WTC11 (cell line): Measurements from ENCODE around the gene EOMES.

Experiments
- CREB1 ChIP-seq: sonication (generic); formaldehyde crosslinking; IDR thresholded peaks from 2 replicates; pipeline ENCODE4 v1.8.0; 2023; ENCODE audit warnings: mild to moderate bottlenecking, missing genetic modification reagents
- ELF4 ChIP-seq: sonication (generic); formaldehyde crosslinking; IDR thresholded peaks from 2 replicates; pipeline ENCODE4 v1.8.1; 2022; ENCODE audit warnings: low read depth, mild to moderate bottlenecking, moderate library complexity, missing genetic modification reagents
- ETV6 ChIP-seq: sonication (generic); formaldehyde crosslinking; IDR thresholded peaks from 2 replicates; pipeline ENCODE4 v1.8.1; 2022; ENCODE audit warnings: mild to moderate bottlenecking, missing genetic modification reagents
- NR1H2 ChIP-seq: sonication (generic); formaldehyde crosslinking; IDR thresholded peaks from 2 replicates; pipeline ENCODE4 v1.9.0; 2021; ENCODE audit warnings: mild to moderate bottlenecking, moderate library complexity, missing genetic modification reagents
- SP1 ChIP-seq: sonication (generic); formaldehyde crosslinking; conservative IDR thresholded peaks from 2 replicates; pipeline ENCODE4 v1.8.1; 2022; ENCODE audit warnings: missing genetic modification reagents
- ZNF263 ChIP-seq: sonication (generic); formaldehyde crosslinking; IDR thresholded peaks from 2 replicates; pipeline ENCODE4 v1.8.1; 2022; ENCODE audit warnings: low read depth, mild to moderate bottlenecking, moderate library complexity, missing genetic modification reagents
- ZNF317 ChIP-seq: sonication (generic); formaldehyde crosslinking; IDR thresholded peaks from 2 replicates; pipeline ENCODE4 v1.8.1; 2023; ENCODE audit warnings: low read depth, mild to moderate bottlenecking, moderate library complexity, missing genetic modification reagents, borderline replicate concordance
- TF ChIP-seq, protein P1 (sequence below): fragments of 200-600 bp; IDR thresholded peaks from 2 replicates; pipeline ENCODE4 v1.8.0; 2022; ENCODE audit warnings: antibody characterized with exemption
- TF ChIP-seq, protein P2 (sequence below): sonication (generic); formaldehyde crosslinking; IDR thresholded peaks from 2 replicates; pipeline ENCODE4 v1.8.0; 2022; ENCODE audit warnings: mild to moderate bottlenecking, missing genetic modification reagents
- TF ChIP-seq, protein P3 (sequence below): sonication (generic); formaldehyde crosslinking; IDR thresholded peaks from 2 replicates; pipeline ENCODE4 v1.8.1; 2023; ENCODE audit warnings: mild to moderate bottlenecking, missing genetic modification reagents, borderline replicate concordance

DNA sequence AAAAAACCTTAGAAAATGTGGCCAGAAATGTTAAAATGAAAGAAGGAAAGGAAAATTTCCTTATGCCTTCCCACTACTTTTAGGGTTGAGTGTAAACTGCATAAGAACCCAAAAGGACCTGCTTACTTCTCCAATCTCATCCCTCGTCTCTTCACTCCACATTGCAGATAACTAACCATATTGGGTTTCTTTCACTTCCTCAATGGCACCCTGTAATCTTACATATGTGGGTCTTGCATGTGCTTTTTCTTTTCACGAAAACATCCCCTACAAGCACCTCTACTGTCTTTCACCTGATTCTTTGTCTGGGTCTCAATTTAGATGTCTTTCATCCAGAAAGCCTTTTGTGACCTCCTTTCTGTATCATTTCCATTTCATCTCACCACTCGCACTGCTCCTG lies 23.1 kb downstream of the EOMES start:
- no peak for TF ChIP-seq ELF4 (CRISPR knock-in tag)
- TF ChIP-seq, protein P1, sequence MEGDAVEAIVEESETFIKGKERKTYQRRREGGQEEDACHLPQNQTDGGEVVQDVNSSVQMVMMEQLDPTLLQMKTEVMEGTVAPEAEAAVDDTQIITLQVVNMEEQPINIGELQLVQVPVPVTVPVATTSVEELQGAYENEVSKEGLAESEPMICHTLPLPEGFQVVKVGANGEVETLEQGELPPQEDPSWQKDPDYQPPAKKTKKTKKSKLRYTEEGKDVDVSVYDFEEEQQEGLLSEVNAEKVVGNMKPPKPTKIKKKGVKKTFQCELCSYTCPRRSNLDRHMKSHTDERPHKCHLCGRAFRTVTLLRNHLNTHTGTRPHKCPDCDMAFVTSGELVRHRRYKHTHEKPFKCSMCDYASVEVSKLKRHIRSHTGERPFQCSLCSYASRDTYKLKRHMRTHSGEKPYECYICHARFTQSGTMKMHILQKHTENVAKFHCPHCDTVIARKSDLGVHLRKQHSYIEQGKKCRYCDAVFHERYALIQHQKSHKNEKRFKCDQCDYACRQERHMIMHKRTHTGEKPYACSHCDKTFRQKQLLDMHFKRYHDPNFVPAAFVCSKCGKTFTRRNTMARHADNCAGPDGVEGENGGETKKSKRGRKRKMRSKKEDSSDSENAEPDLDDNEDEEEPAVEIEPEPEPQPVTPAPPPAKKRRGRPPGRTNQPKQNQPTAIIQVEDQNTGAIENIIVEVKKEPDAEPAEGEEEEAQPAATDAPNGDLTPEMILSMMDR, result no peak
- TF ChIP-seq CREB1, result no peak
- no peak for TF ChIP-seq ETV6 (CRISPR knock-in tag)
- no peak for TF ChIP-seq SP1 (CRISPR knock-in tag)
- TF ChIP-seq NR1H2 (CRISPR knock-in tag), result no peak
- no peak for TF ChIP-seq ZNF263 (CRISPR knock-in tag)
- TF ChIP-seq, protein P2, sequence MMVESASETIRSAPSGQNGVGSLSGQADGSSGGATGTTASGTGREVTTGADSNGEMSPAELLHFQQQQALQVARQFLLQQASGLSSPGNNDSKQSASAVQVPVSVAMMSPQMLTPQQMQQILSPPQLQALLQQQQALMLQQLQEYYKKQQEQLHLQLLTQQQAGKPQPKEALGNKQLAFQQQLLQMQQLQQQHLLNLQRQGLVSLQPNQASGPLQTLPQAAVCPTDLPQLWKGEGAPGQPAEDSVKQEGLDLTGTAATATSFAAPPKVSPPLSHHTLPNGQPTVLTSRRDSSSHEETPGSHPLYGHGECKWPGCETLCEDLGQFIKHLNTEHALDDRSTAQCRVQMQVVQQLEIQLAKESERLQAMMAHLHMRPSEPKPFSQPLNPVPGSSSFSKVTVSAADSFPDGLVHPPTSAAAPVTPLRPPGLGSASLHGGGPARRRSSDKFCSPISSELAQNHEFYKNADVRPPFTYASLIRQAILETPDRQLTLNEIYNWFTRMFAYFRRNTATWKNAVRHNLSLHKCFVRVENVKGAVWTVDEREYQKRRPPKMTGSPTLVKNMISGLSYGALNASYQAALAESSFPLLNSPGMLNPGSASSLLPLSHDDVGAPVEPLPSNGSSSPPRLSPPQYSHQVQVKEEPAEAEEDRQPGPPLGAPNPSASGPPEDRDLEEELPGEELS (CRISPR knock-in tag), result no peak
- TF ChIP-seq ZNF317 (CRISPR knock-in tag), result no peak
- TF ChIP-seq, protein P3, sequence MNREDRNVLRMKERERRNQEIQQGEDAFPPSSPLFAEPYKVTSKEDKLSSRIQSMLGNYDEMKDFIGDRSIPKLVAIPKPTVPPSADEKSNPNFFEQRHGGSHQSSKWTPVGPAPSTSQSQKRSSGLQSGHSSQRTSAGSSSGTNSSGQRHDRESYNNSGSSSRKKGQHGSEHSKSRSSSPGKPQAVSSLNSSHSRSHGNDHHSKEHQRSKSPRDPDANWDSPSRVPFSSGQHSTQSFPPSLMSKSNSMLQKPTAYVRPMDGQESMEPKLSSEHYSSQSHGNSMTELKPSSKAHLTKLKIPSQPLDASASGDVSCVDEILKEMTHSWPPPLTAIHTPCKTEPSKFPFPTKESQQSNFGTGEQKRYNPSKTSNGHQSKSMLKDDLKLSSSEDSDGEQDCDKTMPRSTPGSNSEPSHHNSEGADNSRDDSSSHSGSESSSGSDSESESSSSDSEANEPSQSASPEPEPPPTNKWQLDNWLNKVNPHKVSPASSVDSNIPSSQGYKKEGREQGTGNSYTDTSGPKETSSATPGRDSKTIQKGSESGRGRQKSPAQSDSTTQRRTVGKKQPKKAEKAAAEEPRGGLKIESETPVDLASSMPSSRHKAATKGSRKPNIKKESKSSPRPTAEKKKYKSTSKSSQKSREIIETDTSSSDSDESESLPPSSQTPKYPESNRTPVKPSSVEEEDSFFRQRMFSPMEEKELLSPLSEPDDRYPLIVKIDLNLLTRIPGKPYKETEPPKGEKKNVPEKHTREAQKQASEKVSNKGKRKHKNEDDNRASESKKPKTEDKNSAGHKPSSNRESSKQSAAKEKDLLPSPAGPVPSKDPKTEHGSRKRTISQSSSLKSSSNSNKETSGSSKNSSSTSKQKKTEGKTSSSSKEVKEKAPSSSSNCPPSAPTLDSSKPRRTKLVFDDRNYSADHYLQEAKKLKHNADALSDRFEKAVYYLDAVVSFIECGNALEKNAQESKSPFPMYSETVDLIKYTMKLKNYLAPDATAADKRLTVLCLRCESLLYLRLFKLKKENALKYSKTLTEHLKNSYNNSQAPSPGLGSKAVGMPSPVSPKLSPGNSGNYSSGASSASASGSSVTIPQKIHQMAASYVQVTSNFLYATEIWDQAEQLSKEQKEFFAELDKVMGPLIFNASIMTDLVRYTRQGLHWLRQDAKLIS (CRISPR knock-in tag), result no peak
